Endothelial cell of umbilical vein (primary cell): ENCODE measurements around the gene SGF29. TPM values are rescaled to one million over a fixed set of nuclear protein-coding genes. Genes with fewer than 3 reads are reported as not detected.

Source experiments
- BruUV-seq: library from RNA; stranded (reverse); fragments of 400-500 nt; replicated peaks from 2 replicates; lab custom pipeline; 2021; lab: Mats Ljungman, UMichigan
- CTCF ChIA-PET: fragments of 300-600, 350-600 bp; sonication (Branson Sonifier 250); formaldehyde crosslinking; loops from one replicate; lab custom pipeline; 2021; ENCODE audit warnings: antibody characterized with exemption, inconsistent platforms; lab: Charles Lee
- POLR2A ChIA-PET: fragments of 300-600, 350-600 bp; sonication (Branson Sonifier 250); formaldehyde crosslinking; loops from one replicate; lab custom pipeline; 2021; ENCODE audit warnings: antibody characterized with exemption, inconsistent platforms; lab: Charles Lee
- DNase-seq: peaks from one replicate; pipeline ENCODE4 v3.0.0-alpha.2; 2011; ENCODE audit warnings: low read depth, low spot score
- FAIRE-seq: peaks from 2 replicates; lab custom pipeline; 2011; peaks lifted over from hg19 to GRCh38; lab: Jason Lieb, UNC
- H2AFZ ChIP-seq: 2 replicates; pipeline ENCODE4 v1.6.0; 2012; ENCODE audit warnings: low read depth, low read length, control low read depth, inconsistent platforms
- H3K27ac ChIP-seq: 2 replicates; pipeline ENCODE4 v1.5.1; 2011; ENCODE audit warnings: low read depth, mild to moderate bottlenecking, control low read depth, low read length, moderate library complexity; ENCODE audit not compliant: insufficient read depth
- H3K27me3 ChIP-seq, 2 experiments: 2 replicates each; pipeline versions ENCODE4 v1.6.0 to v1.6.1; 2011; ENCODE audit warnings: low read length in 2 of 2, mixed read lengths in 1 of 2; ENCODE audit not compliant: control insufficient read depth in 2 of 2, insufficient read depth in 2 of 2
- H3K36me3 ChIP-seq, 2 experiments: 2 replicates in 1 of 2; 3 replicates in 1 of 2; pipeline ENCODE4 v1.5.1; 2011; ENCODE audit warnings: low read length in 2 of 2, mild to moderate bottlenecking in 1 of 2, moderate library complexity in 1 of 2; ENCODE audit not compliant: control insufficient read depth in 2 of 2, insufficient read depth in 2 of 2; ENCODE audit errors: extremely low read depth in 1 of 2
- H3K4me1 ChIP-seq: 3 replicates; pipeline ENCODE4 v1.5.1; 2011; ENCODE audit warnings: mild to moderate bottlenecking, low read length; ENCODE audit not compliant: control insufficient read depth, insufficient read depth; ENCODE audit errors: extremely low read depth
- H3K4me2 ChIP-seq: 2 replicates; pipeline ENCODE4 v1.6.1; 2011; ENCODE audit warnings: low read length, control low read depth, mixed read lengths; ENCODE audit not compliant: insufficient read depth
- H3K4me3 ChIP-seq, 3 experiments: fragments of 200-600 bp in 1 of 3; sonication (generic), shearing (Covaris generic) in 1 of 3; replicated peaks in 1 of 3; 2 replicates each; pipeline ENCODE4 v1.5.1; 2011 to 2016; ENCODE audit warnings: control low read depth in 3 of 3, low read length in 3 of 3, mild to moderate bottlenecking in 2 of 3, inconsistent platforms in 1 of 3, low read depth in 1 of 3, moderate library complexity in 1 of 3; ENCODE audit not compliant: insufficient read depth in 1 of 3
- H3K79me2 ChIP-seq: 2 replicates; pipeline ENCODE4 v1.6.0; 2012; ENCODE audit warnings: low read length, inconsistent platforms; ENCODE audit not compliant: control insufficient read depth, insufficient read depth
- H3K9ac ChIP-seq: replicated peaks from 2 replicates; pipeline ENCODE3; 2011; ENCODE audit warnings: low read length, control low read depth; ENCODE audit not compliant: insufficient read depth; ENCODE audit errors: extremely low read depth
- H3K9me1 ChIP-seq: replicated peaks from 3 replicates; pipeline ENCODE4 v1.6.0; 2011; ENCODE audit warnings: mild to moderate bottlenecking, low read length; ENCODE audit not compliant: control insufficient read depth, insufficient read depth; ENCODE audit errors: extremely low read depth
- H3K9me3 ChIP-seq: replicated peaks from 2 replicates; pipeline ENCODE4 v1.5.1; 2012; ENCODE audit warnings: low read length, inconsistent platforms; ENCODE audit not compliant: control insufficient read depth, insufficient read depth
- H4K20me1 ChIP-seq: replicated peaks from 2 replicates; pipeline ENCODE3; 2011; ENCODE audit warnings: mild to moderate bottlenecking, low read length; ENCODE audit not compliant: control insufficient read depth, insufficient read depth; ENCODE audit errors: extremely low read depth
- CTCF ChIP-seq, 2 donors: IDR thresholded peaks; 1 replicate in 1 of 2; 2 replicates in 1 of 2; pipeline ENCODE4 v1.5.1; 2011; ENCODE audit warnings: low read length in 2 of 2, mild to moderate bottlenecking in 2 of 2, moderate library complexity in 2 of 2, control low read depth in 1 of 2, inconsistent platforms in 1 of 2, low read depth in 1 of 2; ENCODE audit not compliant: insufficient read depth in 1 of 2; ENCODE audit errors: extremely low read depth in 1 of 2
- EZH2 ChIP-seq: IDR thresholded peaks from 2 replicates; pipeline ENCODE4 v1.6.1; 2012; ENCODE audit warnings: borderline replicate concordance, low read depth, mild to moderate bottlenecking, moderate library complexity, low read length, inconsistent platforms; ENCODE audit not compliant: severe bottlenecking
- GATA2 ChIP-seq: IDR thresholded peaks from 2 replicates; pipeline ENCODE4 v1.7.0; 2011; ENCODE audit warnings: low read depth, mild to moderate bottlenecking, moderate library complexity, mixed read lengths, low read length; ENCODE audit not compliant: insufficient read length, insufficient read depth
- dilution Hi-C: fragments of 300-500 bp; cut with MboI; formaldehyde crosslinking; loops from one replicate; pipeline ENCODE4 v1.15.0; 2019; ENCODE audit warnings: low sequenced_read_pairs; ENCODE audit not compliant: extremely low pct_ligation_motif_present
- intact Hi-C: fragments of 100-400 bp; cut with micrococcal nuclease; formaldehyde crosslinking; loops from one replicate; pipeline ENCODE4 v1.10.0; 2022
- polyA plus RNA-seq, 4 experiments: library from polyadenylated mRNA; depleted of rRNA in 3 of 4; stranded (reverse) in 3 of 4; unstranded in 1 of 4; fragments of >200 nt; gene quantifications; 2 replicates each; pipeline versions ENCODE4 v1.2.1 to v1.2.3, GENCODE V29; 2011 to 2012; ENCODE audit warnings: missing spikeins in 1 of 4
- total RNA-seq: library from RNA; stranded (reverse); gene quantifications from 2 replicates; pipeline ENCODE4 v1.2.3, GENCODE V29; 2021

SGF29 gene
- total and polyA plus RNA-seq, 2 donors (not counting 3 experiments of a cell fraction or from before 2014, with no cell fraction given), result 3.4 to 12.0 TPM

- H3K4me2 ChIP-seq, result no peak overlapping the region
- H3K9me3 ChIP-seq, result no peaks in the 10 kb centered on the region
- DNase-seq, result no peak
- no peaks in the 10 kb centered on the region for H3K36me3 ChIP-seq
- no peaks in the 10 kb centered on the region for H3K4me1 ChIP-seq
- no peak overlapping the region for H2AFZ ChIP-seq
- FAIRE-seq, result no peak
- TF ChIP-seq GATA2, result no peak
- TF ChIP-seq EZH2, result no peak
- TF ChIP-seq CTCF (IDR thresholded peaks at IDR 0.05; ENCODE audit: extremely low read depth in 1 of 2, insufficient read depth in 1 of 2, low read depth in 1 of 2, low read length in 2 of 2), result no peak
- no peak overlapping the region for H3K4me3 ChIP-seq
- H3K27me3 ChIP-seq, result peaks cover 0 to 2% of the 10 kb centered on the region in 2 experiments
- ChIA-PET CTCF (no interaction called here), POLR2A (no interaction called here)
- no peaks in the 10 kb centered on the region for H3K9me1 ChIP-seq
- intact Hi-C loops, result no loop called here
- H3K79me2 ChIP-seq, result no peaks in the 10 kb centered on the region
- no peak overlapping the region for H3K9ac ChIP-seq
- H3K27ac ChIP-seq, result no peak overlapping the region
- BruUV-seq, result no TSS peak
- dilution Hi-C loops, result no loop called here
- H4K20me1 ChIP-seq, result no peaks in the 10 kb centered on the region
These were observed 20.6 kb upstream of the SGF29 start for GRCh38 chr16:28532940-28533647.
